ENCODE measurements around the gene ZNF512B.

ZNF512B gene

DNA sequence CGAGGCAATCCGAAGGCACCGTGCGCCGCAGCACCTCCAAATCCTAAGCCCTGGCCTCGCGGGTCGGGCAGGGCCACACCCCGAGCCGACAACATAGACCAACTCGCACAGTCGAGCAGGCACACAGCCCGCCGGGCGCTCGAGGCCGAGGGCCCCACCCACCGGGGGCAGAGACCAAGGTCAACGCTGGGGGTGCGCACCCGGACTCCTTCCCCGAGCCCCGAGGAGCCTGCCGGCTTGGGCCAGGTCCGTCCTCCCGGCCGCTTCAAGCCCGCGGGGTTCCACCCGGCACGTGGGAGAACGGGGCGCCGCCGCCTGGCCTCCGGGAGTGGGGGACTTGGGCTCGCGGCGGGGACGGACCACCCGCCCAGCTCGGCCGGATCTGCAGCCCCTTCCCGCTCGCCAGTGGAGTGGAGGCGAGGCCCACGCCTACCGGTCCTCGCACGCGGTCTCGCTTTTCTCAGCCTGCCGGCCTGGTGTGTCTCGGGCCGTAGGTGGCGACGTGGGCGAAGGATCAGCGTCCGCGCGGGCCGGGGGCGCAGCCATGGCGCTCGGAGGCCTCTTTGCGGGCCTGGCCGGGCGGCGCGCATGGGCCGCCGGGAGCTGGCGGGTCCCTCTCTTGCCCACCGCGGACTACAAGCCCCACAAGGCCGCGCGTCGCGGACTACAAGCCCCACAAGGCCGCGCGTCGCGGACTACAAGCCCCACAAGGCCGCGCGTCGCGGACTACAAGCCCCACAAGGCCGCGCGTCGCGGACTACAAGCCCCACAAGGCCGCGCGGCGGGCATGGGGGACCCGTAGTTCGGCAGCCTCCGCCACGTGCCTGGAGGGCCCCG, 13.7 kb downstream of the ZNF512B start, which contains the start of gene UCKL1:
UCKL1 (minus strand) TSS at position 590 of the 837 bp plus-strand sequence; CDS start at position 546, 44 bp downstream.
- TF ChIP-seq, protein P1, sequence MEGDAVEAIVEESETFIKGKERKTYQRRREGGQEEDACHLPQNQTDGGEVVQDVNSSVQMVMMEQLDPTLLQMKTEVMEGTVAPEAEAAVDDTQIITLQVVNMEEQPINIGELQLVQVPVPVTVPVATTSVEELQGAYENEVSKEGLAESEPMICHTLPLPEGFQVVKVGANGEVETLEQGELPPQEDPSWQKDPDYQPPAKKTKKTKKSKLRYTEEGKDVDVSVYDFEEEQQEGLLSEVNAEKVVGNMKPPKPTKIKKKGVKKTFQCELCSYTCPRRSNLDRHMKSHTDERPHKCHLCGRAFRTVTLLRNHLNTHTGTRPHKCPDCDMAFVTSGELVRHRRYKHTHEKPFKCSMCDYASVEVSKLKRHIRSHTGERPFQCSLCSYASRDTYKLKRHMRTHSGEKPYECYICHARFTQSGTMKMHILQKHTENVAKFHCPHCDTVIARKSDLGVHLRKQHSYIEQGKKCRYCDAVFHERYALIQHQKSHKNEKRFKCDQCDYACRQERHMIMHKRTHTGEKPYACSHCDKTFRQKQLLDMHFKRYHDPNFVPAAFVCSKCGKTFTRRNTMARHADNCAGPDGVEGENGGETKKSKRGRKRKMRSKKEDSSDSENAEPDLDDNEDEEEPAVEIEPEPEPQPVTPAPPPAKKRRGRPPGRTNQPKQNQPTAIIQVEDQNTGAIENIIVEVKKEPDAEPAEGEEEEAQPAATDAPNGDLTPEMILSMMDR (IDR thresholded peaks at IDR 0.05): no peak; the same call in 1 of the 2 replicates

DNA sequence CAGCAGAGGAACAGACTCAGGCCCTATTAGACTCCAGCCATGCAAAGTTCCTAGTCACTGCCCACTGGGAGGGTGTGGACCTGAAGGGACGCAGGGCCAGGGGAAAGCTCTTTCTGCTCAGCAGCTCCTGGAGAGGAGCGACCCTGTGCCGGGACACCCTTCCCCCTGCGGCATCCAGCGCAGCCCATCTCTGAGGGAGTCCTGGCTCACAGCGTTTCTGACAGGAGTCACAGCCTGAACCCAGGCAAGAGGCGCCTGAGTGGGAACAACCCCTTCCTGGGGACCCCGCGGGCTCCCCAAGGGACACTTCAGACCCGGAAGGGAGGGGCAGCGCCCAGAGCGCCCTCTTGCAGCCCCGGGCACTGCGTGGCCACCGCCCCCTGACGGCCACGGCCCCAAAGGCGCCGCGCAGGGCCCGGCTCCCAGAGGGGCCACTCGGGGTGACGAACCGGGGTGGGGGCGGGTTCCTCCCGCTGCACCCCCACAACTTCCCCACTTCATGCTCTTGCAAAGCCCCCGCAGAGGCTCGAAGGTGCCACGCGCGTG, 14.4 kb downstream of the ZNF512B start:
- TF ChIP-seq, protein P1 (IDR thresholded peaks at IDR 0.05): peak; percentile 54

DNA sequence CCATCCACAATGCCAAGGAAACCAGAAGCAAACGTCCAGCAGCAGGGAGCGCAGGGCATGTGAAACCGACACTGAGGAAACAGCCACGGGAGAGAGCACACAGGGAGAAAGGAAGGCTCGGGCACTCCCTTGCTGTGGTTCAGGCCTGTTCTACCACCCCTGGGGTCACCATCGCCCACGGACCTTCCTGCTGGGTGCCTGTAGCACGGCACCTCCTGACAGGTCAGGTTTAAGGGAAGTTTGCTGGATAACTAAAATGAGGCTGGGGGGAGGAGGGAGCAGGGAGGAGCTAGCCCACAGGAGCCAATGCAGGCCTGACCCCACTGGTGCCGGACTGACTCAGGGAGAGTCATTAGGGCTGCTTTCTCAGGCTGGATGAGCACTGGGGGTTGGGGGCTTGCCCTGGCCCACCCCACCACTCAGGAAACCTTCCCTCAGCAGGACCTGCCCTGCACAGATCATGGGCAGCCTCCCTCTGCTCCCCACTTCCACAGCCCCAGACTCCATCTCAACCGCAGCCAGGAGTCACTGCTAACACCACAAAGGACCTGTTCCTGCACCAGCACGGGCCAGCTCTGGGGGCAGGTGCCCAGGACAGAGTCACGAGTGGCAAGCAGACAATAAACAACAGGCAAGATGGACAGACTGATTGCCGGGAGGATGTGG, 15.8 kb downstream of the ZNF512B start:
- TF ChIP-seq, protein P1 (IDR thresholded peaks at IDR 0.05): no peak

DNA sequence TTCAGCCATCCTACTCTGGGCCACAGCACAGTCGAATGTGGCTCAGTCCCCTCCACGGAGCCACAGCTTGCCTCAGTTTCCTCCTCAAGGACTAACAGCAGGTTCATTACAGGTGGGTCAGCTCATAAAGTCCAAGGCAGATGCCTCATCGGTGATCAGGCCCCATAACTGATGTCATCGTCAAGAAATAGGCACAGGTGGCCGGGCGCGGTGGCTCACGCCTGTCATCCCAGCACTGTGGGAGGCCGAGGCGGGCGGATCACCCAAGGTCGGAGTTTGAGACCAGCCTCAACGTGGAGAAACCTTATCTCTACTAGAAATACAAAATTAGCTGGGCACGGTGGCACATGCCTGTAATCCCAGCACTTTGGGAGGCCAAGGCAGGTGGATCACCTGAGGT, 17.0 kb downstream of the ZNF512B start:
- TF ChIP-seq, protein P1 (IDR thresholded peaks at IDR 0.05): no peak

DNA sequence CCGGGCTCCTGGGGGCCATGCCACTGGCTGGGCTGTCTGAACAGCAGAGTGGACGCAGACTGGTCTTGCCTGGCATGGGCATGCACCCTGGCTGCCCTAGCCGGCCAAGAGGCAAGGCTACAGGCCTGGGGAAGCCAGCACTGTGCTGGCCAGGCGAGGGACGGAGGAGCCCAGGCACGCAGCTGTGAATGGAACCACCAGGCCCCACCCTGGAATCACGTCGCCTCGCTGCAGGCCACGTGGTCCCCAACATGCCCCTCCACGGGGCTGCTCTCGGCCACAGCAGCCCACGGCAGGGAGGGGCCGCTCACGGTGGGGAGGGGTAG, 17.6 kb downstream of the ZNF512B start:
- TF ChIP-seq, protein P1 (IDR thresholded peaks at IDR 0.05): no peak

DNA sequence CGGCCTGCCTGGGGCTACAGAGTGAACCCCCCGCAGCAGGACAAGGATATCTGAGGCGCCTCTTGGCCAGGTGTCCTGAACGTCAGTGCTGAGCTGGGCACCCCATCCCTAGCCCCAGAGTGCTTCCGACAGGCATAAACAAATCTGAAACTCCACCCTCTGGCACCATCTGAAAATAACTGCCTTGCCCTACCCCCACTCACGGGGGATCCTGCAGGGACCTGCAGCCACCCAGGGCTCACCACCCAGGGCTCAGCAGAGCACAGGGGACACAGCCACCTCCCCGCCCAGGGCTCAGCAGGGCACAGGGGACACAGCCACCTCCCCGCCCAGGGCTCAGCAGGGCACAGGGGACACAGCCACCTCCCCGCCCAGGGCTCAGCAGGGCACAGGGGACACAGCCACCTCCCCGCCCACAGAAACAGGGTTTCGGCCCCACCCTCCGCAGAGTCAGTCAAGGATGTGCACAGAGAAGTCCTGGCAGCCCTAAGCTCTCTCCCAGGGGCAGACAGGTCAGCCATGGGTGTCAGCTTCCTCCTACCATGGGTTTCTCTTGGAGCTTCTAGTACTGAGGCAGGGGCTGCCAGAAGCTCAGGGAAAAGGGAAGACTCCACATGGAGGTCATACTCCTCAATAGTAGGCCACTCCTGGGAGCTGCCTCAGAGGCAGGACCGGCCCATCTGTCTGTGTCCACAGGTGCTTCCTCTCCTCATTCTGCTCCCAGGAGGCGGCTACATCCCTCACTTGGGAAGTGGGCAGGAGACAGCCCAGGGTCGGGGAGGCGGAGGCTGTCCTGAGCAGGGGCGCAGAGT, 18.1 kb downstream of the ZNF512B start:
- TF ChIP-seq, protein P1 (IDR thresholded peaks at IDR 0.05): no peak

All from LNCAP (cell line).